Esophagus muscularis mucosa (tissue), 3 donors: ENCODE measurements around the gene TOM1L1.

Experiments
- CTCF ChIP-seq, 3 experiments: fragments of 200-600 bp in 2 of 3; fragments of 450-650 bp in 1 of 3; sonication (generic) in 2 of 3; IDR thresholded peaks; one replicate each; pipeline ENCODE4 v1.5.1; 2017 to 2019; ENCODE audit warnings: antibody characterized with exemption in 3 of 3, mild to moderate bottlenecking in 2 of 3, moderate library complexity in 1 of 3
- EP300 ChIP-seq: sonication (generic); formaldehyde crosslinking; IDR thresholded peaks from one replicate; pipeline ENCODE4 v1.6.1; 2017; ENCODE audit warnings: antibody characterized with exemption

DNA sequence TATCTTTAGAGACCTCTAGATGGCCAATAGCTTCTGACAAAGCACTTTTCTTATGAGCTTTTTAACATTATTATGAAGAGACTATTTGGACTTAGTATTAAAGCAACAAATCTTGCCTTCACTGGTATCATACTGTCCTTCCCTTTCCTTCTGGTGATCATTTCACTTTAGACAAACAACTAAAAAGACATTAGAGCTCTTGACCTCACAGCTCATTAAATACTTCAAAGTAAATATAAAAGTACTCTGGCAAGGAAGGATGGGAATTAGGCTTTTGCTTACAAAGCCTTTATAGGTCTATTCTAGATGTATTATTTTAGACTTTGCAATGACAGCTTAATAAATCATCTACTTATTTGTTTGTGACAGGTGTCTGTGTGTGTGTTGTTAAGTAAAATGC is 79.0 kb downstream of the TOM1L1 start:
- TF ChIP-seq CTCF (IDR thresholded peaks at IDR 0.05) (no peak), EP300 (no peak)
